ENCODE results near the gene FOLR3.
"Not testable (repeated sequence)": the region's sequence is repeated elsewhere in the genome, so short reads cannot be mapped to it uniquely, and the experiment has no call there.

The FOLR3 gene

DNA sequence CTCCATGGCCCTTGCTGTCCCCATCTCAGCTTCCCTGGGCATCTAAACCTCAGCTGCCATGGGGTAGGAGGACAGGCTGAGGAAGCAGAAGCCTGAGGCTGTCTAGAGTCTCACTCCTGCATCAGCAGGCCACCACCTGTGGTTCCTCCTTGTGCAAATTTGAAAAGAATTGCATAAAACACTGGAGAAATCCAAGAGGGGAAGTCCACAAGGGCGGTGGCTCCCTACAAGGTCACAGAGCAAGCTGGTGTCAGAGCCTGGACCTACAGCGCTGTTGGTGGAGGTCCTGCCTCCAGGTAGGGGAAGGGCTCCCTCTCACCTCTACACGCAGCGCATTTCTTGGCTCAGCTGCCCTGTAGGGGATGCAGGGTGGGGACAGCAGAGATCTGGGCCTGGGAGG is at the start of gene FOLR3:
FOLR3 (plus strand) TSS at position 253 of the 400 bp plus-strand sequence. CDS start 228 bp downstream, outside the sequence.
- intact Hi-C loops (cut with DNase I); DNase-seq: not testable (repeated sequence)

DNA sequence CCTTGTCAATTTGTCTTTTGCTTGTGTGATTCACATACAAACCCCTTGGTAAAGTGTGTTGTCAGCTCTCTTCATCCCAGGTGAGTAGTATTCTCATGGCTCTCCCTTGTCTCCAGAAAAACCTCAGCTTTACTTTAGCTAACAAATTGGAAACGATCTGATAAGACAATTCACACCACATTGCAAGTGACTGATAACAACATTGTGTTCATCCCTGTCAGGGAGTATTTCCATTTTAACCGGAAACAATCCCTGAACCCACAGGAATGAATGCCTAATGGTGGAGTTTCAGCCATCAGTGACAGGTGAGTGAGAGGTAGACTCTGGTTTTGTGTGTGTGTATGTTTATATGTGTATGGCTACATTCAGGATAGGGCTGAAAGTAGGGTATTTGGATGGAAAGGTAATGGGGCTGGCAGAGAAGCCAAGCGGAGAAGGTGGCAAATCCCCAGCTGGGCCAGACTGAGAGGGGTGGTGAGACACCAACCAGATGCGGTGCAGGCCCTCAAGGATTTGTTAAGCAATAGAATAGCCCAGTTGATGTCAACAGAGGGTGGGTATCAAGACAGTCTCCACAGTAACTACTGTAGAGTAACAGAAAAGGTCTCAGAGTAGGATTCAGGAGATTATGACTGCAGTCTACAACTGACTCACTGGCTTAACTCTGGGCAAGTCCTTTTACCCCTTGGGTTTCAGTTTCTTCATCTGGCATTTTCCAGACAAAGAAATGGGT is 47.3 kb upstream of the FOLR3 start:
- intact Hi-C loops (cut with DNase I) = no loop called here
- no peak for DNase-seq

DNA sequence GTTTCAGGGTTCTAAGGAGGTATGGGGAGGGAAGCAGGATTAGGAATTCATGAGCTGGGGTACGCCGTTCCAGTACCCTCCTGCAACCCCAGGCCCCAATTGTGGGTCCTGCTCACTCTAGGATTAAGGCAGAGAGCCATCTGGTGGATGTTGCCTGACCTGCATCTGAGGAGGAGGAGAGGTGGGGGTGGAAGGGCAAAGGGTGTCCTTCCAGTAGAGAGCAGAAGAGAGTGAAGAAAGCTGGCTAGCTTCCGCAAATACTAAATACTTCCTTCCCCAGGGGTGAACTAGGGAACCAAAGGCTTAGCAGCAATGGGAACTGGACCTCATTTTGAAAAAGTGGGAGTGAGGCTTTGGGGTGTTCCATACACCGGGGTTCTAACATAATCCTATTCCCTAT is 44.2 kb upstream of the FOLR3 start:
- peak in 8 of 10 donors; percentile 64 to 93 (median 77) for DNase-seq
- intact Hi-C loops (cut with DNase I) = loop anchor here (1.0 to 5.0 kb wide), 2 partner anchors 66 to 114 kb away; no protein-coding TSS in a partner anchor

DNA sequence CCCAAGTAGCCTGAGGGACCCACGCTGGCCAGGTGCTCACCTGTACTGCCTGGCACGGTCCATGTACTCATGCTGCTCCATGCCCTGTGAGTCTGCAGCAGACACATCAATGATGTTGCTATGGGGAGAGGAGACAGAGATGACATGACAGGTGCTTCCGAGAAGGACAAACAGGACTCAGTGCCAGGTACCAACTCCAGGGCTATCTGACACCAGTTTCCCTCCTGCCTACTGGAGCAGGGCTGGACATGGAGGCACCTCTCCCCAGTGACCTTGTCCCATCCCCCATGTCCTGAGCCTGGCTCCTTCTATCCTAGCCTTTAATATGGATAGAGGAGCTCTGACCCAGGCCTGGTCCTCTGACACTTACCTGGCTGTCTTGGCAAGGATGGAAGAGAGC is 36.8 kb upstream of the FOLR3 start:
- intact Hi-C loops (cut with DNase I) = no loop called here
- no peak for DNase-seq

DNA sequence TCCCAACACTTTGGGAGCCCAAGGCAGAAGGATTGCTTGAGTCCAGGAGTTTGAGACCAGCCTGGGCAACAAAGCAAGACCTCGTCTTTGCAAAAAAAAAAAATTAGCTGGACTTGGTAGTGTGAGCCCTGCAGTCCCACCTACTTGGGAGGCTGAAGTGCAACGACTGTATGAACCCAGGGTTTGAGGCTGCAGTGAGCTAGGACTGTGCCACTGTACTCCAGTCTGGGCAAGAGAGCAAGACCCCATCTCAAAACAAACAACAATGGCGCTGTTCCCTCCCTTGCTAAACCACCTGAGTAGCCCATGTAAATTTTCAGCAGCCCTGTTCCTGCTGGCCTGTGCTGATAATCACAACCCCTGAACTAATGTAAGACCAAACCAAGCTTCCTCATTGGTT is 35.5 kb upstream of the FOLR3 start:
- intact Hi-C loops (cut with DNase I) = loop anchor here (5.0 kb wide), 1 partner anchor 173 kb away; the partner anchor contains the start of genes RNF121 and XNDC1N
- peak in 1 of 10 donors; percentile 4 for DNase-seq

DNA sequence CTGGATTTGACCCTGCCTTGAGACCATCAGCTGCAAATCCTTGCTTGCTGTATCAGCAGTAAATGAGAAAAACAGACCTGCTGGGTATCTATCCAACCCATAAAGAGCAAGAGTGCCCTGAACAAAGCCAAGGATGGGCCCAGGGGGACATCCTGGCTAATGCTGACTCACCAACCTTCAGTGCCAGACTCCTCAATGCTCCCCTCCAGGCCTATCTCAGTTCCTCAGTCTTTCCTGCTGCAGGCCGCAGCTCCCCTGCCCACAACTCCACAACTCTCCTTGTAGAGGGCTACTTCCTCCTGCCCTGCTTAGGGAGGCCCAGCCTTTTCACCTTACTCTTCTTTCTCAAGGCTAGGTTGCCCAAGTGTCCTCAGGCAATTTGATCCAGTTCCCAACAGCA is 35.1 kb upstream of the FOLR3 start:
- intact Hi-C loops (cut with DNase I) = loop anchor here (5.0 kb wide), 1 partner anchor 173 kb away; the partner anchor contains the start of genes RNF121 and XNDC1N
- DNase-seq = no peak

DNA sequence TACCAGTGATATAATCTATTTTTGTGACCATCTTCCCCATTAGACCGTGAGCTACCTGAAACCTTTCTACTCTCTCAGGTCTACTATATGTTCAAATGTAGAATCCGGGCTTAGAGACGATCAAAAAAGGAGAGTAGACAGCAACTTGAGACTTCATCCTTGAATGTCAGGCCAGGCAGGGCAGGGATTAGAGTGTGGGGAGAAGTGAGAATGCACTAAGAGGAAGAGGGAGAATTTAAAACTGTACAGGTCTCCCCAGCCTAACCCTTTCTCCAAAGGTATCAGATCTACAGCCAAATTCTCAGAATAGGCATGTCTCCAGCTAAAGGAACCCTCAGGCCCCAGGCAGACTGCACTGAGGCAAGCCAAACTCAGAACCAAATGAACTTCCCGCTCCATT is 33.4 kb upstream of the FOLR3 start:
- DNase-seq = peak in 1 of 10 donors; percentile 9
- intact Hi-C loops (cut with DNase I) = loop anchor here (5.0 kb wide), 1 partner anchor 175 kb away; the partner anchor contains the start of genes RNF121 and XNDC1N

DNA sequence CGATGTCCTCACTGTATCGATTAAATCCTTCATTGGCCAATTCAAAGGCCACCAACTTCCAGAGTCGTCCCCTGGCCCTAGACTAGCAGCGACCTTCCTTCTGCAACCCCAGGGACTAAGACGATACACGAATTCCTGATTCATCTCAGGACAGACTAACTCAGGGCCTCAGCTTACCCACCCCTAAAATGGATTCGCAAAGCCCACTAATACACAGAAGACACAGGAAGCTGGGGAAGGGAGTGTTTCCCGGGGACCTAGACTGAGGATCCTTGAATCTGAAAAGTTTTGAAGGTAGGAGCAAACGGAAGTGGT is 32.9 kb upstream of the FOLR3 start:
- intact Hi-C loops (cut with DNase I) = loop anchor here (5.0 kb wide), 1 partner anchor 175 kb away; the partner anchor contains the start of genes RNF121 and XNDC1N
- DNase-seq = no peak

DNA sequence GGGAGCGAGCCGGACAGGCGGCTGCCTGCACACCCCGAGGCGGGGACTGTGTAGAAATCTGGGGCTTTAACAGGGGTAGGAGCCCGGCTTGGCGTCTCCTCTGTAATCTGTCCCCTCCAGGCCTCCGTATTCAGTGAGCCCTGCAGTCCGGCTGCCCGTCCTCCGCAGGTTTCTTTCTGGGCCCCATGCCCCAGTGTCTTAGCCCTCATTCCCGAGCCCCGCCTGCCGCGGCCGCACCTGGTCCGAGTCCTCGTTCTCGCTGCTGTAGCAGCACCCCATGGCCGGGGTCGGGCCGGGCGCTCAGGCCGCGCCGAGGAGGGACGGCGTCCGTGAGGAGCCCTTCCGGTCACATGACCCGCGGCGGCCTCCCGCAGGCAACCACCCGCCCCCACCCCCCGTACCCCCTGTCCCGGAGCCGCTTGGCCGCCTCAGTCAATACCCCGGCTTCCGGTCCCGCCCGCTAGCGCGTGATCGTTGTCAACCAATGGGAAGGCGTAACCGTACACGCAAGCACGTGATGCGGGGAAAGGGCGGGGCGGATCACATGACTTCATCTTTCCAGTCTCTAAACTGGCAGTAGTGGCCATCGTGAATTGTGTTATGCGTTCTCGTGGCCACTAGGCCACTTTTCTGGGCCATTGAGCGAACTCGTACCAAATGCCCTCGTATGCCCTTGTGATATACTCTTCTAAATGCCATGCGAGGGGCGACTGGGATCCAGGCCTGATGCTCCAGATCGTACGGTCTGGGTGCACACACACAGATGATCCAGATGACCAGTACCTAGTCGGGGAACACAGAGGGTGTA is 32.4 kb upstream of the FOLR3 start, which contains the start of gene LAMTOR1:
LAMTOR1 (minus strand) TSS at position 352 of the 808 bp plus-strand sequence; CDS start at position 279, 73 bp downstream.
- peak; percentile 97 to 100 (median 99) for DNase-seq
- intact Hi-C loops (cut with DNase I) = loop anchor here (1.0 to 5.0 kb wide), 3 partner anchors 9 to 176 kb away; partner anchors contain the start of genes ANAPC15, LRRC51, NUMA1 and RNF121

DNA sequence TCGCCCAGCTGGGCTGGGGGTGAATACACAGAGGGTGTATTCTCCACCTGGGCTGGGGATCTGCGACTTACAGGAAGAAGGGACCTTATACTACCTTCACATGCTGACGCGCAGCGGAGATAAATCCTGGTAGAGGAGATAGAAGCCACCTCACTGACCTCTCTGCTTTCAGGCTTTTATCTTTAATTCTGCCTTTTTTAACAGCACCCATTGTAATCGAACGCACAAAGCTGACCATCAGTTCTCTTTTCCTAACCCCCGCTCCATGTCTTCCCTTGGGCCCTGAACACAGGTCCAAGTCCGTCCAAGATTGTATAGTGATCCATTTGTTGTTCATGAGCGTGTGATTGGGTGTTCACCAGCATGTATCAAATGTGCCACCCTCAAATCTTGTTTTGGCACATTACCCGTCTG is 31.8 kb upstream of the FOLR3 start:
- intact Hi-C loops (cut with DNase I) = loop anchor here (1.0 to 5.0 kb wide), 3 partner anchors 9 to 176 kb away; partner anchors contain the start of genes ANAPC15, LRRC51, NUMA1 and RNF121
- no peak for DNase-seq

DNA sequence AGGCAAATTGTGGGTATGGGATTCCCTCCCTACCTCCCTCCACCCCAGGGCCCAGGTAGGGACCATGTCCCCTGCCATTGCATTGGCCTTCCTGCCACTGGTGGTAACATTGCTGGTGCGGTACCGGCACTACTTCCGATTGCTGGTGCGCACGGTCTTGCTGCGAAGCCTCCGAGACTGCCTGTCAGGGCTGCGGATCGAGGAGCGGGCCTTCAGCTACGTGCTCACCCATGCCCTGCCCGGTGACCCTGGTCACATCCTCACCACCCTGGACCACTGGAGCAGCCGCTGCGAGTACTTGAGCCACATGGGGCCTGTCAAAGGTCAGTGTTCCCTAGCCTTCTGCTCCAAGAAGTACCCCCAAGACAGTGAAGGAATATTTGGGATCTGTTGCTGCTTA is 29.6 kb upstream of the FOLR3 start, which contains the start of gene TOMT:
TOMT (plus strand) TSS at position 37 of the 400 bp plus-strand sequence; CDS start at position 65, 28 bp downstream.
- DNase-seq = no peak
- intact Hi-C loops (cut with DNase I) = no loop called here

DNA sequence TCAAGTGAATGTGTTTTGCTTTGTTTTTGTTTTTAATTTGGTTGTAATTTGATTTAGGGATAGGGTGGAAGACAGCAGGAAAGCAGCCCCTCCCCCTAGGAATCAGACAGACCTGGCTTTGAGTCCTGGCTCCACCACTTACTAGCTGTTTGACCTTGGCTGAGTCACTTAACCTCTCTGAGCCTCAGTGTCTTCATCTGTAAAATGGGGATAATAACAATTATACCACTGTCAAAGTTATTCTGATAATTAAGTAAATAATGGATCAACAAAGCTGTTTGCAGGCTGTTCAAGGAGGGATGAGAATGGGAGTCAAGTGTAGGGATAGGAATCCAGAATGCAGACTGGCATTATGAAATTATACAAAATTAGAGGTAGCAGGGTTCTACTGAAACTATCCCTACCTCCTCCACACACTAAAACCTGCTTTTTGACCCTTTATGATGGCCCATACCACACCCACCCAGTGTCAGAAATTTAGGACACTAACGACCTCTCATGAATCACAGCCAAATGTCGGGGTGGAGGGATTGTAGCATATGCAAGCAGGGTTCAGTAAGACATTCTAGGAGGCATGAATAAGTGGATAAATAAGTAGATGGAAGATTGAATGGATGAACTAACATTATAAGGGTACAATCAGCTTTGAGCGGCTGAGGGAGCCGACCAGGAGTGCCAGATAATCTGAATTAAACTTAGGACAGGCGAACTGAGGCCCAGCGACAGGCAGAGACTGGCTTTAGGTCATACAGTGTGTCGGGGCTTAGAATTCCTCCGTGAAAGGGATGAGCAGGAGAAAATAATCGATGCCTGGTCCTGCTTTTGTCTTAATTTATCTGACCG is 24.0 kb upstream of the FOLR3 start:
- intact Hi-C loops (cut with DNase I) = loop anchor here (1.0 to 10.0 kb wide), 2 partner anchors 8 to 113 kb away; partner anchors contain the start of genes INPPL1 and LAMTOR1
- no peak for DNase-seq

DNA sequence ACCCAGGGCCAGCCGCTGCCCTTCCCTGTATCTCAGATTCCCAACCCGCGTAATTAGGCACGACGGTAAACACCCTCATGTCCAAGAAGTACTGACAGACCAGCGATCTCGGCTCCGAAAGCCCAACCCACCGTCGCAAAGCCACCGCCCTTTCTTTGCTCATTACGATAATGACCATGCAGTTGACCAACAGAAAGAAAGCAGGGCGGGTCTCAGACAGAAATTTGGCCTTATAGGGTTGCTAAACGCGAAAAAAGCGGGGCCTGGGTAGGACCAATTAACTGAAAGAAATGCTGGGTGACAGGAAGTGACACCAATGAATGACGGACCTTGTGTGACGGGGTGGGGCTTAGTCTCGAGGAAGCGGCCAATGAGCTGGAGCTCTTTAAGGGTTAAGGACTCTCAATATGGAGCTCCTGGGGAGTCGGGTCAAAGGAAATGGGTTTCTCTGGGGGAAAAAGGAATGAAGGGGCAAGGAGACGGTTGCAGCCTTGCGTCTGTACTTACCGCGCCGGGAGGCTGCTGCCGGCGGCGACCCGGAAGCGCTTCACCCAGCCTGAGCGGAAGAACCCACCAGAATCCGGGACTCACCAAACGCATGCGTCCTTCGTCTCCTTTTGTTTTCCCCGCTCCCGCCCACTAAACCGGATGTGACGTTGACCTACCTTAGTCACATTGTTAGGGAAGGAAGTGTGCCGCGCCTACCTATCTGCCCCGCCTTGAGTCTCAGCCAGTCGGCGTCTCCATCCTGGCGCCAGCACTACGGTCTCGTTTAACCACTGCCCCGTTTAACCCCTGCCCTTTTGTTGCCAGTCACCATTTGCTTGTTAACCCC is 23.2 kb upstream of the FOLR3 start, which contains the start of gene ANAPC15:
ANAPC15 (minus strand) TSS at position 553 of the 835 bp plus-strand sequence. CDS start 1,419 bp downstream, outside the sequence.
- intact Hi-C loops (cut with DNase I) = loop anchor here (1.0 to 10.0 kb wide), 2 partner anchors 9 to 112 kb away; partner anchors contain the start of genes INPPL1 and LAMTOR1
- peak; percentile 91 to 99 (median 93) for DNase-seq

DNA sequence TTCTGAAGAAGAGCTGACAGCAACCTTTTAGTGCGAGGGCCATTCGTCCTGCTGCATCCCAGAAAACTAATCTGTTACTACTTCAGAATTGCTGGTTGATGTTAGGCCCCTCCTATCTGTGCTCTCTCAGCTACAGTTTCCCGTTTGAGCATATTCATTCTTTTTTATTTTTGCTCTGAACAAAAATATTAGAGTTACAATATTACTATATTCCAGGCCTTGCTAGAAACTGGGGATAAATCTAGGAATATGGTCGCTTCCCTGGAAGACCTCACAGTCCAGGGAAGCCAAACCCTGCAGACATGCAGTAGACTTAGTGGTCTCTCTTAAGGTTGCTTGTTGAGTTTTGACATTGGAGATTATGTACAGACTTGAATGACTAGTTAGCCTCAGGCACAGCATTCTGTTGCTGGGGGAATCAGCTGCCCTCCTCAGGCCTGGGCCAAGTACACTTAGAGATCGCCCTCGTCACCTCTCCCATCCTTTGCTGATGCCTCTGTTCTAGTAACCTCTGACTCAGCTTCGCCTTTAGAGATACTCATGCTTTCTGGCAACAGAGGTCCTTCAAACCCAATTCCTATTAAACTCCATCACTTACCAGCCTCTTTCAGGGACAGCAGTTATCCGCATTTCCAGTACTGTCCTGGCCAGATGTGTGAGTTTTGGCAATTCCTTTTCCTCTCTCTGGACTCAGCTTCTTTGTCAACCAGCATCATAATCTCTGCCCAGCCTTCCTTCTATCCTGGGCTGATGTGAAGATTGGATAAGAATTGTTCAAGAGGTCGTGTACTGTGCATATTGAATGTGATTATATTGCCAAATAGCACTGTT is 22.3 kb upstream of the FOLR3 start:
- no peak for DNase-seq
- intact Hi-C loops (cut with DNase I) = loop anchor here (1.0 to 10.0 kb wide), 2 partner anchors 10 to 112 kb away; partner anchors contain the start of genes INPPL1 and LAMTOR1

DNA sequence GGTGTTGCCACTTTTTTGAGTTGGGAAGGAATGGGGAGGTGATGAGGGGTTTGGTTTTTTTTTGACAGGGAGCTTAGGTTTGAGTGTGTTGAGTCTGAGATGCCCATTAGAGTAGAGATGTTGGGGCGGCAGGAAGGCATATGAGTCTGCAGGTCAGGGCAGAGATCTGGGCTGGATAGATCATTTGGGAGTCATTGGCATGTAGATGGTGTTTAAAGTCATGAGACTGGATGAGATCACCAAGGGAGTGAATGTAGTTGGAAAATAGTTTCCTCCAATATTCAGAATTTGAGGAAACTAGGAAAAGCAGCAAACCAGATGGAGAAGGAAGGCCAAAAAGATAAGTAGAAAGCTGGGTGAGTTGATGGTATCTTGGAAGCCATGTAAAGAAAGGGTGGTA is 21.0 kb upstream of the FOLR3 start:
- intact Hi-C loops (cut with DNase I) = loop anchor here (10.0 kb wide), 1 partner anchor 110 kb away; the partner anchor contains the start of gene INPPL1
- DNase-seq = no peak

DNA sequence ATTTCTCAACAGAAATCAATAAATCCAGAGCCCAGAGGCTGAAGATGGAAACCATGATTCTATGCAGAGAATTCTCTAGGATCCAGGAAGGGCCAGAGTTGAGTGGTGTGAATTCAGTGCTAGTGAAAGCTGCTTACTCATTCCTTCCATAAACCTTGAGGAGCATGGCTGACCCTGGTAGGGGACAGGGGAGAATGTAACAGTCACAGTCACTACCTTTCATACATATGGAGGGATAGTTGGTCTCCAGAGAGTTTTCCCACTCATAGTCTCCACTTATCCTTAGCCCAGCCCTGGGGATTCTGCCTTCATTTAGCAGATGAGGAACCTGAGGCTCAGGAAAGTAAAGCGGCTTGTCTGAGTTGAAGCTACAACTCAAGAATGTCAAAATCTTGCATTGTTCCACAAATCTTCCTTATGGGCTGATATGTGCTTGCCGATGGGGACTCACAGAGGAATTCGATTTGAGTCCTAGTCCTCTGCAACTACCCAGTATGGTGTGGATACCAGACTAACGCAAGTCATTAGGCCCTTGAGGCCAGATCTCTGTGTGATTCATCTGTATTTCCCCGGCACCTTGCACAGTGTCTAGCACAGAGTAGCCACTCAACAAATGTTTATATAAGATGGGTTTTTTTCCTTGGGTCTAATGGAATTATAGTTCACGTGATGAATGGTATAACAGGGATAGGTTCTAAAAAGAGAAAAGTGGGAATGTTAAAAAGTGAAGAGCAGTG is 19.3 kb upstream of the FOLR3 start:
- DNase-seq = no peak
- intact Hi-C loops (cut with DNase I) = loop anchor here (10.0 kb wide), 1 partner anchor 109 kb away; the partner anchor contains the start of gene INPPL1

DNA sequence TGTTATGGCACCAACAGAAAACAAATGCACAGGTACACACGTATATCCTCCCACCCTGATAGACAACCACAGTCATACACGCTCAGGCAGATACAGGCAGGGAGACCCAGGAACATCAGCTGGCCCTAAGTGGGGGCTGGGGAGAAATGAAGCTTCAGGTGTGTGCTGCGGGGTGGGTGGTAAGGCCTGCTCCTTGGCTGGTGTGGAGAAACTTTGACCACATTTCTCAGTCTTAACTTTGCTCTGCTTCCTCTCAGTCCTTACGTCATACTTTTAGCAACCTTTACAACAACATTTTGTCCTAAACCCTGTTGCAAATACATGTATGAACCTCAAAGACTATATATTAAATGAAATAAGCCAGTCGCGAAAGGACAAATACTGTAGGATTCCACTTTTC is 16.3 kb upstream of the FOLR3 start:
- intact Hi-C loops (cut with DNase I) = loop anchor here (10.0 kb wide), 1 partner anchor 106 kb away; the partner anchor contains the start of gene INPPL1
- DNase-seq = no peak

Measured in posterior cingulate gyrus (tissue), 11 donors.